WTC11 (cell line): ENCODE measurements around the gene NEDD8. TPM values are rescaled to one million over a fixed set of nuclear protein-coding genes. Genes with fewer than 3 reads are reported as not detected.

Experiments
- ATAC-seq: fragments of 200-7000 bp; cut with Tn5 transposase; 2 replicates; pipeline ENCODE4 v1.10.0; 2021; ENCODE audit warnings: mild to moderate bottlenecking, moderate library complexity
- CTCF ChIA-PET: fragments of 300-600 bp; sonication (Branson Sonifier 250); formaldehyde crosslinking; loops from one replicate; lab custom pipeline; 2021; ENCODE audit warnings: antibody characterized with exemption; lab: Charles Lee
- POLR2A ChIA-PET: fragments of 350-600 bp; sonication (Branson Sonifier 250); formaldehyde crosslinking; loops from one replicate; lab custom pipeline; 2021; ENCODE audit warnings: antibody characterized with exemption; lab: Charles Lee
- DNase-seq: peaks from one replicate; pipeline ENCODE4 v3.0.0; 2021; ENCODE audit warnings: low spot score
- H3K27ac Mint-ChIP-seq: 2 replicates; pipeline ENCODE4 v1.8.0; 2021; ENCODE audit warnings: mixed read lengths
- H3K27me3 Mint-ChIP-seq: 2 replicates; pipeline ENCODE4 v1.8.0; 2021; ENCODE audit warnings: low read depth, mild to moderate bottlenecking, moderate library complexity, mixed read lengths
- H3K36me3 Mint-ChIP-seq: 2 replicates; pipeline ENCODE4 v1.8.0; 2021; ENCODE audit warnings: mixed read lengths
- H3K4me1 Mint-ChIP-seq: 2 replicates; pipeline ENCODE4 v1.8.0; 2022; ENCODE audit warnings: mixed read lengths
- H3K4me3 Mint-ChIP-seq: 2 replicates; pipeline ENCODE4 v1.8.0; 2021; ENCODE audit warnings: mild to moderate bottlenecking, moderate library complexity, mixed read lengths
- H3K9me3 Mint-ChIP-seq: 2 replicates; pipeline ENCODE4 v1.8.0; 2021; ENCODE audit warnings: mixed read lengths
- ATF1 ChIP-seq: sonication (generic); formaldehyde crosslinking; IDR thresholded peaks from 2 replicates; pipeline ENCODE4 v1.8.1; 2023; ENCODE audit warnings: mild to moderate bottlenecking, moderate library complexity, missing genetic modification reagents
- CREB1 ChIP-seq: sonication (generic); formaldehyde crosslinking; IDR thresholded peaks from 2 replicates; pipeline ENCODE4 v1.8.0; 2023; ENCODE audit warnings: mild to moderate bottlenecking, missing genetic modification reagents
- GABPB1 ChIP-seq: sonication (generic); formaldehyde crosslinking; IDR thresholded peaks from 2 replicates; pipeline ENCODE4 v1.8.1; 2023; ENCODE audit warnings: mild to moderate bottlenecking, missing genetic modification reagents
- OVOL2 ChIP-seq: fragments of 250-450 bp; sonication (Bioruptor Pico); IDR thresholded peaks from 2 replicates; pipeline ENCODE4 v1.9.0; 2021; ENCODE audit warnings: mild to moderate bottlenecking, borderline replicate concordance
- TCF7 ChIP-seq: sonication (generic); formaldehyde crosslinking; IDR thresholded peaks from 2 replicates; pipeline ENCODE4 v1.8.0; 2022; ENCODE audit warnings: mild to moderate bottlenecking, low read depth, missing genetic modification reagents, moderate library complexity
- ZNF232 ChIP-seq: sonication (generic); formaldehyde crosslinking; IDR thresholded peaks from 2 replicates; pipeline ENCODE4 v1.8.0; 2022; ENCODE audit warnings: mild to moderate bottlenecking, missing genetic modification reagents
- ZNF317 ChIP-seq: sonication (generic); formaldehyde crosslinking; IDR thresholded peaks from 2 replicates; pipeline ENCODE4 v1.8.1; 2023; ENCODE audit warnings: low read depth, mild to moderate bottlenecking, moderate library complexity, missing genetic modification reagents, borderline replicate concordance
- ZNF671 ChIP-seq: fragments of 250-450 bp; sonication (Bioruptor Pico); IDR thresholded peaks from 2 replicates; pipeline ENCODE4 v1.8.0; 2021; ENCODE audit warnings: mild to moderate bottlenecking
- total RNA-seq: library from RNA; stranded (reverse); gene quantifications from 3 replicates; pipeline ENCODE4 v1.2.3, GENCODE V29; 2021
- TF ChIP-seq, protein P1 (sequence below): sonication (generic); formaldehyde crosslinking; IDR thresholded peaks from 2 replicates; pipeline ENCODE4 v1.8.0; 2022; ENCODE audit warnings: mild to moderate bottlenecking, missing genetic modification reagents
- TF ChIP-seq, protein P2 (sequence below): fragments of 250-450 bp; sonication (Bioruptor Pico); IDR thresholded peaks from 2 replicates; pipeline ENCODE4 v1.9.0; 2021; ENCODE audit warnings: moderate library complexity, mild to moderate bottlenecking, inconsistent platforms, borderline replicate concordance
- TF ChIP-seq, protein P3 (sequence below): sonication (generic); formaldehyde crosslinking; IDR thresholded peaks from 2 replicates; pipeline ENCODE4 v1.8.0; 2022; ENCODE audit warnings: missing genetic modification reagents
- TF ChIP-seq, protein P4 (sequence below): sonication (generic); formaldehyde crosslinking; IDR thresholded peaks from 2 replicates; pipeline ENCODE4 v1.8.1; 2022; ENCODE audit warnings: mild to moderate bottlenecking, missing genetic modification reagents, moderate library complexity, borderline replicate concordance
- TF ChIP-seq, protein P5 (sequence below): fragments of 250-450 bp; sonication (Bioruptor Pico); IDR thresholded peaks from 2 replicates; pipeline ENCODE4 v1.9.0; 2021; ENCODE audit warnings: mild to moderate bottlenecking
- TF ChIP-seq, protein P6 (sequence below): sonication (generic); formaldehyde crosslinking; IDR thresholded peaks from 2 replicates; pipeline ENCODE4 v1.8.1; 2022; ENCODE audit warnings: mild to moderate bottlenecking, moderate library complexity, missing genetic modification reagents

NEDD8 gene
- total RNA-seq, 1 experiment from 2014 or later: 233 TPM

DNA sequence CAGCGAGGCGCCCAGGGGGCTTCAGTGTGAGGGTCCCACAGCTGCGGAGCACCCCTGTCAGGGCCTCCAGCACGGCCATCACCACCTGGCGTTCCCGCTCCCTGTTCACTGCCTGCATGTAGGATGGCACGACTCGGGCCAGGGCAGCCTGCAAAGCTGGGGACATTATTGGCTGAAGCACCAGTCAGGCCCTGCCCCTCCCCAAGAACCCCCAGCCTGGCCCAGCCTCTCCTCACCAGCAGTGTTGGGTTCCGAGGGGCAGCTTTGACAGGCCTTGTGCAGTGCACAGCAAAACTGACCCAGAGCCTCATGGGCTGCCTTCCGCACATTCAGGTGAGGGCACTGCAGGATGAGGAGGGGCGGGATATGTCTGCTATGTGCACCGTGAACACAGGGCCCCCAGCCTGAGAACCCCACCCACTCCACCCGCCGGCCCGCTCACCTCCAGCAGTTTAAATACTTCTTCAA lies 49.1 kb downstream of the NEDD8 start:
- CTCF ChIA-PET: interaction anchor here (1.0 kb wide), 1 partner anchor 22 kb away, joined by 5 read pairs; the partner anchor contains the start of gene IRF9
- POLR2A ChIA-PET: no interaction called here

DNA sequence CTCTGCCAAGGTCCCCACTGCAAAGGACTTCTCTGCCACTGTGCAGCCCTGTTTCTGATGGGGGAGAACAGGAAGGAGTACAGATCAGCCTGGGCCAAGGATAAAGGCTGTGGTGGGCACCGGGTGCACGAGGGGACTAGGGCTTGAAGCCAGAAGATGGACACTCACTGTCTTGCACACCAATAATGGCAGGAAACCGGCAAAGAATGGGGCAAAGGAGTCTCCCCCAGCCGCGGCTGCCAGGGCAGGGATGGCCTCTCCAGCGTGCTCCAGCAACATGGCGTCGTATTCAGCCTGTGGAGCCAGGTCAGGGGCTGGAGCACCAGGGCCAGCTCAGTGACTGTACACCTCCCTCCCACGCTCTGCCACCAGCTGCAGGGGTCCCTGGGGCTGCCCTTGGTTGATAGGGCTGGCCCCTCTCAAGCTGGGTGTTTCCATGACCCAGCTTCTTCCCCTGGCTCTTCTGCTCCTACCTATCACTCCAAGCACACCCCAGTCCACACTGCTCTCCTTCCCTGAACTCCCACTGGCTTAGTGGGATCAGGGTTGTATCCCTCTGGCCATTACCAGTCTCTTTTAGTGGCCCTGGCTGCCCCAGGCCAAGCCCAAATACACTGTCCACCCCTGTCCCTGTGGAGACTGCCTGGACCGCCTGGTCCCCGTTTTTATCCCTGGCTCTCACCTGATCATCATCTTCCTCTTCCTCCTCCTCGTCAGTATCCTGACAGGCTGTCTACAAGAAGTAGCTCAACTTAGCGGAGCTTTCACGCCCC lies 49.9 kb downstream of the NEDD8 start:
- CTCF ChIA-PET: interaction anchor here (1.3 kb wide), 1 partner anchor 250 kb away, joined by 3 read pairs; no protein-coding TSS in a partner anchor
- Mint-ChIP-seq H3K27ac (no peak overlapping the region), H3K27me3 (no peaks in the 10 kb centered on the region), H3K4me1 (0 out of 2 replicates have a peak, but pooled peaks cover 4% of the 10 kb centered on the region), H3K36me3 (peaks cover 47% of the 10 kb centered on the region), H3K9me3 (no peaks in the 10 kb centered on the region), H3K4me3 (no peak overlapping the region)
- TF ChIP-seq, protein P1, sequence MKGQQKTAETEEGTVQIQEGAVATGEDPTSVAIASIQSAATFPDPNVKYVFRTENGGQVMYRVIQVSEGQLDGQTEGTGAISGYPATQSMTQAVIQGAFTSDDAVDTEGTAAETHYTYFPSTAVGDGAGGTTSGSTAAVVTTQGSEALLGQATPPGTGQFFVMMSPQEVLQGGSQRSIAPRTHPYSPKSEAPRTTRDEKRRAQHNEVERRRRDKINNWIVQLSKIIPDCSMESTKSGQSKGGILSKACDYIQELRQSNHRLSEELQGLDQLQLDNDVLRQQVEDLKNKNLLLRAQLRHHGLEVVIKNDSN: no peak
- TF ChIP-seq ZNF671 (no peak), OVOL2 (CRISPR knock-in tag) (no peak)
- TF ChIP-seq, protein P2, sequence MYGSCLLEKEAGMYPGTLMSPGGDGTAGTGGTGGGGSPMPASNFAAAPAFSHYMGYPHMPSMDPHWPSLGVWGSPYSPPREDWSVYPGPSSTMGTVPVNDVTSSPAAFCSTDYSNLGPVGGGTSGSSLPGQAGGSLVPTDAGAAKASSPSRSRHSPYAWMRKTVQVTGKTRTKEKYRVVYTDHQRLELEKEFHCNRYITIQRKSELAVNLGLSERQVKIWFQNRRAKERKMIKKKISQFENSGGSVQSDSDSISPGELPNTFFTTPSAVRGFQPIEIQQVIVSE (CRISPR knock-in tag): no peak
- TF ChIP-seq, protein P3, sequence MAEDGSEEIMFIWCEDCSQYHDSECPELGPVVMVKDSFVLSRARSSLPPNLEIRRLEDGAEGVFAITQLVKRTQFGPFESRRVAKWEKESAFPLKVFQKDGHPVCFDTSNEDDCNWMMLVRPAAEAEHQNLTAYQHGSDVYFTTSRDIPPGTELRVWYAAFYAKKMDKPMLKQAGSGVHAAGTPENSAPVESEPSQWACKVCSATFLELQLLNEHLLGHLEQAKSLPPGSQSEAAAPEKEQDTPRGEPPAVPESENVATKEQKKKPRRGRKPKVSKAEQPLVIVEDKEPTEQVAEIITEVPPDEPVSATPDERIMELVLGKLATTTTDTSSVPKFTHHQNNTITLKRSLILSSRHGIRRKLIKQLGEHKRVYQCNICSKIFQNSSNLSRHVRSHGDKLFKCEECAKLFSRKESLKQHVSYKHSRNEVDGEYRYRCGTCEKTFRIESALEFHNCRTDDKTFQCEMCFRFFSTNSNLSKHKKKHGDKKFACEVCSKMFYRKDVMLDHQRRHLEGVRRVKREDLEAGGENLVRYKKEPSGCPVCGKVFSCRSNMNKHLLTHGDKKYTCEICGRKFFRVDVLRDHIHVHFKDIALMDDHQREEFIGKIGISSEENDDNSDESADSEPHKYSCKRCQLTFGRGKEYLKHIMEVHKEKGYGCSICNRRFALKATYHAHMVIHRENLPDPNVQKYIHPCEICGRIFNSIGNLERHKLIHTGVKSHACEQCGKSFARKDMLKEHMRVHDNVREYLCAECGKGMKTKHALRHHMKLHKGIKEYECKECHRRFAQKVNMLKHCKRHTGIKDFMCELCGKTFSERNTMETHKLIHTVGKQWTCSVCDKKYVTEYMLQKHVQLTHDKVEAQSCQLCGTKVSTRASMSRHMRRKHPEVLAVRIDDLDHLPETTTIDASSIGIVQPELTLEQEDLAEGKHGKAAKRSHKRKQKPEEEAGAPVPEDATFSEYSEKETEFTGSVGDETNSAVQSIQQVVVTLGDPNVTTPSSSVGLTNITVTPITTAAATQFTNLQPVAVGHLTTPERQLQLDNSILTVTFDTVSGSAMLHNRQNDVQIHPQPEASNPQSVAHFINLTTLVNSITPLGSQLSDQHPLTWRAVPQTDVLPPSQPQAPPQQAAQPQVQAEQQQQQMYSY (CRISPR knock-in tag): no peak
- DNase-seq: no peak
- POLR2A ChIA-PET: no interaction called here
- ATAC-seq: no peak

More for the DNA sequence above, 49.1 kb downstream of the NEDD8 start:
- DNase-seq (no peak), ATAC-seq (no peak)
- TF ChIP-seq CREB1 (CRISPR knock-in tag) (no peak), ZNF317 (no peak)
- Mint-ChIP-seq H3K27ac (no peak overlapping the region), H3K4me1 (peaks cover 9% of the 10 kb centered on the region), H3K9me3 (no peaks in the 10 kb centered on the region), H3K36me3 (peaks cover 47% of the 10 kb centered on the region), H3K4me3 (no peak overlapping the region), H3K27me3 (no peaks in the 10 kb centered on the region)

DNA sequence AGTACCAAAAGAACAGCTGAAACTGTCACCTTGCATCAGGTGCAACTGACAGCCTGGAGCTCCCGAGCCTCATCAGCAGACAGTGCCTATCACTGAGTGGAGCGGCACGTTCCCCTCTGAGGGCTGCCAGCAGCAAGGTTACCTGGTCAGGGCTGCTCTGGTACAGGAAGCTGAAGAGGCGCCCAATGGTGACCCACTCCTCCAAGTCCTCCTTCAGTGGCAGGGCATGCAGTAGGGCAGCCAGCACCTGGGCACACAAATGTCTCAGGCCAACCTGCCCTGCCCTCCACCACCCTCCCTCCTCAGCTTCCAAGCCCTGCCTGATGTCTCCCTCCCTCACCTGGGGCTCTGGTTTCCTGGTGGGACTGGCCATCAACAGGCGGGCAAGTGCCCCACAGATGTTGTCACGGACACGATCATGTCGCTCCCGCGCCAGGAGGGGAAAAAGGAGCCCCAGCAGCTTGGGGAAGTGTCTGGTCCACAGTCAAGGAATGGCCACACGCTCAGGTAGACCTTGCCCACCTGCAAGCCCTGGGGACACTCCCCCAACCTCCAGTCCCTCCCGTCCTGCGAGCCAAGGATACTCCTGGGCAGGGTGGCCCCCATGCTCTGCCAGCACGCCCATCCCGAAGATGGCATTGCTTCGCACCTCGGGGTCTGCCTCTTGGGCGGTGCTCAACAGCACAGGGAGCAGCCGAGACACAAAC lies 50.6 kb downstream of the NEDD8 start:
- ATAC-seq: no peak
- ChIA-PET POLR2A (no interaction called here), CTCF (interaction anchor here (1.1 to 1.3 kb wide), 2 partner anchors 20 to 251 kb away, joined by 3 read pairs; partner anchors contain the start of gene IRF9)
- DNase-seq: no peak
- H3K27ac Mint-ChIP-seq: no peak overlapping the region
- no peaks in the 10 kb centered on the region for H3K27me3 Mint-ChIP-seq
- no peak overlapping the region for H3K4me3 Mint-ChIP-seq
- H3K4me1 Mint-ChIP-seq: no peaks in the 10 kb centered on the region
- H3K9me3 Mint-ChIP-seq: no peaks in the 10 kb centered on the region
- H3K36me3 Mint-ChIP-seq: peaks cover 47% of the 10 kb centered on the region
- TF ChIP-seq, protein P4, sequence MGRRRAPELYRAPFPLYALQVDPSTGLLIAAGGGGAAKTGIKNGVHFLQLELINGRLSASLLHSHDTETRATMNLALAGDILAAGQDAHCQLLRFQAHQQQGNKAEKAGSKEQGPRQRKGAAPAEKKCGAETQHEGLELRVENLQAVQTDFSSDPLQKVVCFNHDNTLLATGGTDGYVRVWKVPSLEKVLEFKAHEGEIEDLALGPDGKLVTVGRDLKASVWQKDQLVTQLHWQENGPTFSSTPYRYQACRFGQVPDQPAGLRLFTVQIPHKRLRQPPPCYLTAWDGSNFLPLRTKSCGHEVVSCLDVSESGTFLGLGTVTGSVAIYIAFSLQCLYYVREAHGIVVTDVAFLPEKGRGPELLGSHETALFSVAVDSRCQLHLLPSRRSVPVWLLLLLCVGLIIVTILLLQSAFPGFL: no peak
- TF ChIP-seq, protein P5, sequence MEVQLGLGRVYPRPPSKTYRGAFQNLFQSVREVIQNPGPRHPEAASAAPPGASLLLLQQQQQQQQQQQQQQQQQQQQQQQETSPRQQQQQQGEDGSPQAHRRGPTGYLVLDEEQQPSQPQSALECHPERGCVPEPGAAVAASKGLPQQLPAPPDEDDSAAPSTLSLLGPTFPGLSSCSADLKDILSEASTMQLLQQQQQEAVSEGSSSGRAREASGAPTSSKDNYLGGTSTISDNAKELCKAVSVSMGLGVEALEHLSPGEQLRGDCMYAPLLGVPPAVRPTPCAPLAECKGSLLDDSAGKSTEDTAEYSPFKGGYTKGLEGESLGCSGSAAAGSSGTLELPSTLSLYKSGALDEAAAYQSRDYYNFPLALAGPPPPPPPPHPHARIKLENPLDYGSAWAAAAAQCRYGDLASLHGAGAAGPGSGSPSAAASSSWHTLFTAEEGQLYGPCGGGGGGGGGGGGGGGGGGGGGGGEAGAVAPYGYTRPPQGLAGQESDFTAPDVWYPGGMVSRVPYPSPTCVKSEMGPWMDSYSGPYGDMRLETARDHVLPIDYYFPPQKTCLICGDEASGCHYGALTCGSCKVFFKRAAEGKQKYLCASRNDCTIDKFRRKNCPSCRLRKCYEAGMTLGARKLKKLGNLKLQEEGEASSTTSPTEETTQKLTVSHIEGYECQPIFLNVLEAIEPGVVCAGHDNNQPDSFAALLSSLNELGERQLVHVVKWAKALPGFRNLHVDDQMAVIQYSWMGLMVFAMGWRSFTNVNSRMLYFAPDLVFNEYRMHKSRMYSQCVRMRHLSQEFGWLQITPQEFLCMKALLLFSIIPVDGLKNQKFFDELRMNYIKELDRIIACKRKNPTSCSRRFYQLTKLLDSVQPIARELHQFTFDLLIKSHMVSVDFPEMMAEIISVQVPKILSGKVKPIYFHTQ (CRISPR knock-in tag): no peak
- no peak for TF ChIP-seq ZNF317
- TF ChIP-seq, protein P6, sequence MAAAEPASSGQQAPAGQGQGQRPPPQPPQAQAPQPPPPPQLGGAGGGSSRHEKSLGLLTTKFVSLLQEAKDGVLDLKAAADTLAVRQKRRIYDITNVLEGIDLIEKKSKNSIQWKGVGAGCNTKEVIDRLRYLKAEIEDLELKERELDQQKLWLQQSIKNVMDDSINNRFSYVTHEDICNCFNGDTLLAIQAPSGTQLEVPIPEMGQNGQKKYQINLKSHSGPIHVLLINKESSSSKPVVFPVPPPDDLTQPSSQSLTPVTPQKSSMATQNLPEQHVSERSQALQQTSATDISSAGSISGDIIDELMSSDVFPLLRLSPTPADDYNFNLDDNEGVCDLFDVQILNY (CRISPR knock-in tag): no peak
- TF ChIP-seq GABPB1 (CRISPR knock-in tag): no peak
- TF ChIP-seq ZNF232 (CRISPR knock-in tag): no peak
- TF ChIP-seq TCF7 (CRISPR knock-in tag): no peak
- TF ChIP-seq, protein P3 (CRISPR knock-in tag): no peak
- TF ChIP-seq ATF1: no peak
